Measurements from ENCODE around the gene CLEC18B. TPM values are rescaled to one million over a fixed set of nuclear protein-coding genes. Genes with fewer than 3 reads are reported as not detected.

Gene CLEC18B
- 64.8 TPM for total RNA-seq

GRCh38 chr16:74420612-74421481 is at the start of gene CLEC18B:
TSS of gene CLEC18B (minus strand) at chr16:74421478. CDS start at chr16:74421270, 208 bp downstream.

Small RNA genes within 50 kb of the gene (small RNA-seq; reads per million reads assigned to genes)
- gene AC009053.4 (ENCODE audit: low replicate concordance) = not detected
- gene RF00019 (ENCODE audit: low replicate concordance) = not detected
- gene RNU6-237P (ENCODE audit: low replicate concordance) = not detected

Other genes with a start within 250 kb of the CLEC18B start
- 44.5 TPM for gene PSMD7, start 124.7 kb downstream of the CLEC18B start, total RNA-seq
- 2.2 TPM for gene NPIPB15, start 45.2 kb downstream of the CLEC18B start, total RNA-seq
- gene GLG1, start 185.6 kb upstream of the CLEC18B start, total RNA-seq = 135 TPM
- 25.5 TPM for gene RFWD3, start 245.4 kb upstream of the CLEC18B start, total RNA-seq